Endometrial microvascular endothelial cells (primary cell): ENCODE measurements around the gene NDUFS7. TPM values are rescaled to one million over a fixed set of nuclear protein-coding genes. Genes with fewer than 3 reads are reported as not detected.

Experiments used
- in situ Hi-C: cut with HindIII; loops from 2 replicates; pipeline ENCODE4 v1.10.0; 2017; ENCODE audit warnings: low sequenced_read_pairs, low pct_unique_long_range_greater_than_20kb; ENCODE audit errors: inconsistent ontology term
- total RNA-seq: library from RNA; depleted of rRNA; stranded (reverse); fragments of >200 nt; gene quantifications from one replicate; pipeline ENCODE4 v1.2.3, GENCODE V29; 2015; ENCODE audit errors: inconsistent ontology term

The NDUFS7 gene
- total RNA-seq, 1 donor from 2014 or later, result 113 TPM

DNA sequence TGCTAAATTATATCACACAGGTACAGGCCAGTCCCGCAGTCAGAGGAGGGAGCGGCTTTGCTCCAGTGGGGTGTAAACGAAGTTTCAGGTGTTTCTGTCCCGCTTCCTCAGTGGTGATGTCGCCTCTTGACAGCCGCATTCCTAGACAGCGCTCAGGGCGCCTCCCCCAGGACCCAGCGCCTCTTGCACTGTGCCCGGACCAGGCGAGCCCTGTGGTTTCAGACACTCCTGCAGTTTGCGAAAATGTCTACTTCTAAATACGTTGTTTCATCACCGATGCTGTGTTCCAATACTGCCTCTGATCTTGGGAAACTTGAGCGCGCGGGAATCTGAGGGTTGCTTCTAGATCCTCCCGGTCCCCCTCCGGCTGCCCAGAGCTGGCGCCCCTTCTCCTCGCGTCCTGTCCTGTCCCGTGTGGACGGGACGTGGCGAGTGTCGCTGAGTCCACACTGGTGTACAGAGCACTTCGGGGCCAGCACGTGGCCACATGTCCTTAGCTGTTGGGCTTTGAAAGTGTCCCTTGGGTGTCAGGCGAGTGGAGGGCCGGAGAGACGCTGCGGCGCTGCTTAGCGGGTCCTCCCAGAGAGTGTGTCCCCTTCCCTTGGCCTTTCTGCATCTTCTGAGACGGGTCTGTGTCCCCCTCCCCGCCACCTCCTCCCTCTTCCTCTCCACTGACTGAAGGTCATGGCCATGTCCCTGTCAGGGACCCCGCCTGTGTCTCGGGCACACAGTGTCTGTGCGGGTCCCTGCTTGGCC lies 39.9 kb downstream of the NDUFS7 start:
- in situ Hi-C loops, result no loop called here

DNA sequence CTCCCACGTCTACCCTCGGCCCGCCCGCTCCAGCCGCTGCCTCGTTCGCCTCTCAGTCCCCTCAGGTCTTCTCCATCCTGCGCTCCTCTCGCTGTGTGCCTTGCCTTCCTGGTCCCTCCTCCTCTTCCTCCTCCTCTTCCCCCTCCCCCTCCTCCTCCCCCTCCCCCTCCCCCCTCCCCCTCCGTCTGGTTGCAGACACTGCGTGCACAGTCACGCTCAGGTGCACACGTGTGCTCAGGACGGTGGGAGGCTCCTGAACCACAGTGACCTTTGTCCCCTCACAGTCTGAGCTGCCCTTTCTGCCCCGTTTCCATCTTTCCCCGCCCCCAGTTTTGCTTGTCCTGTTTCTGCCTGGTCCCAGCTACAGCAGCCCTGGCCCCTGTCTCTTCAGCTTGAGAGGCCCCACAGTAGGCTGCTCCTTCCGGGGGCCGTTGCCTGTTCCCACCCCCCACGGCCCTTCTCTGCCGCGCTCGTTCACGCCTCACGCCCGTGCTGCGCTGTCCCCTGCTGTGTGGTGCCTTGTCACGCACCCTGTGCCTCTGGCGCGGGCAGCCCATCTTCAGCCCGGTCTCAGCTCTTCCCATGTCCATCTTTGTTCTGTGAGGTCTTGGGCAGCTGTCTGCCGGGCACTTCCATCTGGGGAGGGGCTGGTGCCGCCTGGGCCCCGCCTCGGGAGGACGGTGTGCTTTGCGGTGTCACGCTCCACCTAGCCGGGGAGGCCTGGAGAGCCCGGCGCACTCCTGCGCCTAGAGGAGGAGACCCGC lies 40.7 kb downstream of the NDUFS7 start:
- in situ Hi-C loops, result no loop called here

DNA sequence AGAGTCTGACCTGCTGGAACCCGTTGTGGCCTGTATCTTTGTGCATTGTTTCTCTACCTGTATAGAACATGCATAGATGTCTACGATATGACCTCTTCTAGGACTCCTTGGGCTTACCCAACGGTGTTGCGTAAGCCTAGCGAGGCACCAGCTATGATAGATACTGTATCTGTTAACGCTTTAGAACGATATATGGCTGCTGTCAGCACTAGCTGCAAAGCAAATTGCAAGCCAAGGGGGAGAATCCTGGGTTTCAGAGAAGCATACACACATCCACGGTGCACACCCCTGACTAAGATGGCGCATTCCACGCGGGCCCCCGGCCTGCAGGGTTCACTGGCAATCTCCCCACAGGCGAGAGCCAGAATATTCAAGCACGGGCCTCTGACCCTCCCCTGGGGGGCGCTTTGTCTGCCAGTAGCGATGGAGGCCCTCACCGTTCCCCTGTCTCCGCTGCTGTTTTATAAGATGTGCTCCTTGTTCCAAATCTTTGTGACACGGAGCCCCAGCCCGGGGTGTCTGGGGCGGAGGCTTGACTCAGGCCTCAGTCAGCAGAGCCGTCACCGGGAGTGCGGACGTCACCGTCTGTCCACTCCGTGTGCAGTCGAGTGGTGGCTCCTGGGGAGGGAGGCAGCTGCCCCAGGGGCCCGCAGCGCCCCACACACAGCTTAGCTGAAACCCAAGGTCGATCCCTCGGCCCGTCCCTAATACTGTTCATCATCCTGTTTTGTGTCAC lies 41.6 kb downstream of the NDUFS7 start:
- in situ Hi-C loops, result no loop called here

DNA sequence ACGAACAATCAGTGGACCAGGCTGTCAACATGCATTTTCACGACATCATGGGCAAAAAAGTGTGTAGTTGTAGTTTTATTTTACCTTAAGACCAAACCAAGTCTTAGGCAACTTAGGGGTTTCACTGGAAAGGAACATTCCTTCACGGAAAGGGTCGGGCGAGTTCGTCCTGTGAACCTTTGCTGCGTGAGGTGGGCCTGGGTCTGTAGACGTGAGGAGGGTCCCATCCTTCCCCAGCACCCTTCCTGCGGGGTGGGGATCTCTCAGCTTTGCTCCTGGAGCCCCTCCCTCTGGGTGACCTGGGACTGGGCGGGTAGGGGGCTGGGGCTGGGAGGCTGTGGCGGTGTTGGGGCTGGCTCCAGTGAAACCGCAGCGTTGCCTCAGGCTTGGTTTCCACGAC lies 42.2 kb downstream of the NDUFS7 start:
- in situ Hi-C loops, result no loop called here

DNA sequence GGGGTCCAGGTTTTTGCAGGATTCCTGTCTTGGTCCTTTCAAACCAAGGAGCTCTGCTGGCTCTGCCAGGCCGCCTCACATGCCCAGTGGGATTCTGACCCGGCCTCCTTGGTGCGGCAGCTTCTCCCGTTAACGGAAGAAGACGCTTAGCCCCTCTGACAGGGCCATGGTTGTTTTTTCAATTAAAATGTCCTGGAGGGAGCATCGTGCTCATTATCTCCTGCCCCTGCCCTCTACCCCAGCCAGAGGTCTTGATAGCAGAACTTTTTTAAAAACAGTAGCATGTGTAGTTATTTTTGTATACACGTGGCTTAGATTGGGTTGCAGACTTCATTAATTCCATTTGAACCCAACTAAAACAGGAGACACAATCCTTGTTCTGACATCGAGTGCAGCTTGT lies 43.0 kb downstream of the NDUFS7 start:
- in situ Hi-C loops, result no loop called here

DNA sequence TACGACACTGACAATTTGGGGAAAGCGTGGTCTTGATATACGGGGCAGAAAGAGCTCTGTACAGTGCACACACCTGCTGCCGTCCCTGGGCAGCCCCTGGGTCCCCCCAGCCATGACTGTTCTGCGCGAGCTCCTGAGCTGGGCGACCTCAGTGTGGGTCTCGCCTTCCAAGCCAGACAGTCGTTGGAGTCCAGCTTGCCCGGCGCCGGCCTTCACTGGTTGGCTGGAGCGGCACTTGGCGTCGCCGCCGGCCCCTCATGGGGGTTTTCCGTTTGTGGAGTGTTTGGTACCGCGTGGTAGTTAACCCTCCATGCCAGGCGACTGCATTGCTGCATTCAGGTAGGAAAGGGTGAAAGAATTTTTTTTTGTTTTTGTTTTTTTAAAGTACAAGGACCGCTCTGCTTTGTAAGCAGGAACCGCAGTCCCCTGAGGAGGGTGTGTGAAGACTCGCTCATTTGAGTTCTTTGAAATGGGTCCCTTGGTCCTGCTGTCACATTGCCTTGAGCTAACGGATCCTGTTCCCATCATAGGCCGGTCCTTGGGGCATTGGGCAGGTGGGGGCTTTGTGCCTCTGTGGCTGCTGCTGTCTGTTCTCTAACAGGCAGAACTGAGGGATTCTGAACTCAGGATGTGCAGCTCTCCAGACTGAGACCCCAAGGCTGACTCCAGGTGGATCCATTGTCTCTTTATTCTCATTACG lies 43.7 kb downstream of the NDUFS7 start:
- in situ Hi-C loops, result no loop called here

DNA sequence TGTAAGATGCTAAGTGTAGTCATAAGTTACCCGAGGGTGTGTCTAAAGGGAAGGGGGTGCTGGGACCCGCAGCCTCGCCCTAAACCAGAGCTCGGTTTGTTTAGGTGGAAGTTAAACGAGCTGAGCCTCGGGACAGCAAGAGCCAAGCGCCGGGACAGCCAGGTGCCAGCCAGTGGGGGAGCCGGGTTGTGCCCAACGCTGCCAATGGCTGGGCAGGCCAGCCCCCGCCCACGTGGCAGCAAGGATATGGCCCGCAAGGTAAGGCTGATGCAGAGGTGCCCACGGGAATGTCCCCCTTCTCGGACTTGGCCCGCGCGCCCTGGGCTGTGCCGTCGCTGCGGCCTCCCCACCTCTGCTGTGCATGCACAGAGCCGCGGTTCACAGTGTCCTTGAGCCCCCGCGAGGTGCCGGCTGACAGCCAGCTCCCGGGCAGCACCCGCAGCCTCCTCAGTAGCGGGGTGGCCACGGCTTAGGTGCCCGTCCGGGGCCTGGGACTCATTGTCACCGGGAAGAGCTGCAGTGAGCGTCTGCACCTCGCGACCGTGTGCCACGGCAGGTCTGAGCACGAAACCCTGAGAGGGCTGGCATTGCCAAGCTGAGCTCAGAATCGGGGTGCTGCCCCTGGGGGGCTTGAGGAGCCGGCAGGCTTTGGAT lies 45.2 kb downstream of the NDUFS7 start:
- in situ Hi-C loops, result no loop called here

DNA sequence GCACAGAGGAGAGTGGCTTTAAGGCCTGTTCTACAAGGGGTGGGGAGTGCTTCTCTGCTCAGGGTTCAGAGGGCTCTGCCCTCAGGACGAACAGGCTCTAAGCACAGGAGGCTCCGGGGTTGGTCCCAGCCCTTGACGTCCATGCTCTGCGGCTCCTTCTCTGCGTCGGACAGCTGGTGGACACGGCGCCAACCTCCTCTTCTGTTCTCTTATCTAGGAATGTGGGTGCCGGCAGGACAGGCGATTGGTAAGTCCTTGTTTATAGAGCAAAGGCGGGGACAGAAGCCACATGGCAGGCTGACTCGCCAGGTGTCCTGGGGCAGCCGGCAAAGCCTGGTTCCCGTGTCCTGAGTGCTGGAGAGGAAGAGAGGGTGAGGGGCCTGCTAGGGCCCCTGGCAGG lies 46.0 kb downstream of the NDUFS7 start:
- in situ Hi-C loops, result no loop called here

DNA sequence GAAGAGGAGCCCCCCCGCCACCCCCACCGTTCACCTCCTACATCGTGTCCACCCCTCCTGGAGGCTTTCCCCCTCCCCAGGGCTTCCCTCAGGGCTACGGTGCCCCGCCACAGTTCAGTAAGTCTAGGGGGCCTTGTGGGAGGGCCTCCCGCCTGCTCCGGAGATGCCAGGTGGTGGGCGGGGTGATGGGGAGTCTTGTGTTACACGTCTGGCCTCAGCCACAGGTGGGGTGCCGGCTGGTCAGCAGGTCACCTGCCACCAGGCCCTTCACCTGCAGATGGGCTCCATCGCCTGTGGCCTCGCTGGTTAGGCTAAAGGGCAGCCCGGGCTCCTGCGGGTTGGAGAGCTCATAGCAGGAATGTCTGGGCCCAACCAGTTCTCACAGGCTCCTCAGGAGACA lies 46.5 kb downstream of the NDUFS7 start:
- in situ Hi-C loops, result no loop called here

DNA sequence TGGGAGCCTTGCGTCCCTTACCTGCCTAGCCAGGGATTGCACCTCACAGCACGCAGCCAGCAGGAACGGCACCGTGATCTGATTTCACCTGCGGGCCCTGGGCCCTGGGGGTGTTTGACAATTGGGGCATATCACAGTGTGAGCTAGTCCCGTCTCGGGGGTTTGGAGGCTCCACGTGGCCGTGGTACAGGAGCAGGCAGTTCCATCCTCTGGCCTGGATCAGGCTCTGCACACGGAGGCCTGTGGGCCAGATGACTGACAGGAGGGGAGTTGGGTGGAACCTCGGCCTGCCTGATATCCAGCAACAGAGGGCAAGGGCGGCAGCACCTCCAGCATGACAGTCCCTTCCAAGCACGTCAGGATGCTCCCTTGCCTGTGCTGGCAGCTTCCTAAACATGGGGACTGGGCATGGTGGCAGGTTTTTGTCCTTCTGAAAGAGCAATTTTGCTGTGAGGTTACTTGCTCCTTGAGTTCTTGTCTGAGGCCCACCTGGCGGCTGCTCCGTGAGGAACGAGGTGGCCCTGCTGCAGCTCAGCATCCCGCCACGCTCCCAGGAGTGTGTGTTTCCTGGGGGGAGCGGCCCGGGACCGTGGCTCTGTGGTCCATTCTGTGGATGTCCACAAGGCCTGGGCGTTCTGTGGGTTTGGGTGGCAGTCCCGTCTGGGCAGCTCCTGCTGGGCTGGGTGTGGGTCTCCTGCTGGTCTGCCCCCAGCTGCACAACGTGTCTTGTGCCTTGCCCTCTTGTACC lies 48.2 kb downstream of the NDUFS7 start:
- in situ Hi-C loops, result no loop called here

DNA sequence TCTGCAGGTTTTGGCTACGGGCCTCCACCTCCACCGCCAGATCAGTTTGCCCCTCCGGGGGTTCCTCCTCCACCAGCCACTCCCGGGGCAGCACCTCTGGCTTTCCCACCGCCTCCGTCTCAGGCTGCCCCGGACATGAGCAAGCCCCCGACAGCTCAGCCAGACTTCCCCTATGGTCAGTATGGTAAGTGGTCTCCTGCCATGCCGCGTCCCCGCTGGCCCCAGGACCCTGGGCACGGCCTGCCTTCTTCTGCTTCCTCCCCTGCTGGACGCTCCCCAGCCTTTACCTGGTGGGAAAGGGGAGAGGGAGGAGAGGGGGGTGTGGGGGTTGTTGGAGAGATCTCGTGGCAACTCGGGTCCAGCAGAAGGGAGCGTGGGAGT lies 48.8 kb downstream of the NDUFS7 start:
- in situ Hi-C loops, result no loop called here

DNA sequence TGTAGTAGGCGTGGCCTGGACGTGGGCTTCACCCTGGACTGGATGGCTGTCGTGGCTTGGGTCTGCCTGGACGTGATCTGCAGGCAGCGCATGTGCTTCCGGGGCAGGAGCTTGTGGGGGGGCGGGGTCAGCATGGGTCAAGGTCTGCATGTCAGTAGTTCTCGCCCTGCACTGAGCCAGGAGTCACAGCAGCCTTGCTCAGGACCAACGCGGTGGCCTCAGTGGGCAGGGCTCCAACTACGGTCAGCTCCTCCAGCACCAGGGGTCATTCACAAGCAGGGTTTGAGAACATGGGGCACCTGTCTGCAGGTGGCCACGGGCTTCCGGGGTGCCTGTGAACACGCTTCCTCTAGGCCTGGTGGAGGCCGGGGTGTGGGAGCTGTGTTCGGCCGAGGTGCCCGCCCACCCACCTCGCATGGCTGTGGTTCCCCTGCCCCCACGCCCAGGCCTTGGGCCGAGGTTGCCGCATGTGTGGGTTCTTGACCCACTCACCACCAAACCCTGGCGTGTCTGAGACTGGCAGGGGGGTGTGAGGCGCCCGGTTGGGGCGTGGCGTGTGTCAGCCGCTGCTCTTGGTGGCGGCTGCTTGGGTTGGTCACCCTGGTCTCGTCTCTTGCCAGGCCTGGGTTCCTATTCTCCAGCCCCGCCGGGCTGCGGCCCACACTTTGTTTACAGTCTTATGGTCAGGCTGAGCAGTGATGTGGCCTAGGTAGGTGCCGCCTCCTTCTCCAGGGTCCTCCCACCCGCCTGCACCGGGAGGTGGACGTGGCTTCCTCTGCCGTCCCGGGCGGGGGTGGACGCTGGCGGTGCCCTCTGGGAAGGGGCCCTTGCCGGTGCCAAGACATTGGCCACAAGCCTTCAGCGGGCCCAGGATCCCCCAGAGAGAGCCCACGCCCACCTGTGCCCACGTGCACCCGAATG lies 49.7 kb downstream of the NDUFS7 start:
- in situ Hi-C loops, result no loop called here

DNA sequence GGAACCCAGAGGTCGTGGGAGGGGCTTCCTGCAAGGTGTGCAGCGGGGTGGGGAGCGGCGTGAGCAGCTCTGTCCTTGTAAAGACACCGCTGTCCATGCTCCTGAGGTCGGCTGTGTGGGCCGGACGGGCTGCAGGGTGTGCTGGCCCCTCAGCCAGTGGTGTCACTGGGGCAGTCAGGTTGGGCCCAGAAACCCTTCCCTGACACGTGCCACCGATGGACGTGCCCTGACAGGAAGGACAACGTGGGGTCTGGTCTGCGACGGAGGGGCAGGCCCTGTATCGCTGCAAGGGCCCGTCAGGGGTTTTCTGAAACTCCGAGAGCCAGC lies 50.3 kb downstream of the NDUFS7 start:
- in situ Hi-C loops, result no loop called here

DNA sequence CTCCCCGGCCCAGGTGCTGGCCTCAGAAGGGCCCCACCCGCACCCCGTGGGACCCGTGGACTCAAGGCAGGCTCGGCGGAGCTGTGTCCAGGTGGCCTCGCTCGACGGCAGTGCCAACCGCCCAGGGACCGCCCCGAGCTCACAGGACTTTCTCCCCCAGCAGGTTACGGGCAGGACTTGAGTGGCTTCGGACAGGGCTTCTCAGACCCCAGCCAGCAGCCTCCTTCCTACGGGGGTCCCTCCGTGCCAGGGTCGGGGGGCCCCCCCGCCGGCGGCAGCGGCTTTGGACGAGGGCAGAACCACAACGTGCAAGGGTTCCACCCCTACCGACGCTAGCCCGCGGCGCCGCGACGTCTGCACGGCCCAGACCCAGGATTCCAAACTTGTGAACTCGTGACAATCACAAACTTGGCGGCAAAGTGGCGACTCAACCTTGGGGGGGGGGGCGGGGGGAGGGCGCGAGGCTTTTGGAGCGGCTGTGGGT lies 50.9 kb downstream of the NDUFS7 start:
- in situ Hi-C loops, result no loop called here

DNA sequence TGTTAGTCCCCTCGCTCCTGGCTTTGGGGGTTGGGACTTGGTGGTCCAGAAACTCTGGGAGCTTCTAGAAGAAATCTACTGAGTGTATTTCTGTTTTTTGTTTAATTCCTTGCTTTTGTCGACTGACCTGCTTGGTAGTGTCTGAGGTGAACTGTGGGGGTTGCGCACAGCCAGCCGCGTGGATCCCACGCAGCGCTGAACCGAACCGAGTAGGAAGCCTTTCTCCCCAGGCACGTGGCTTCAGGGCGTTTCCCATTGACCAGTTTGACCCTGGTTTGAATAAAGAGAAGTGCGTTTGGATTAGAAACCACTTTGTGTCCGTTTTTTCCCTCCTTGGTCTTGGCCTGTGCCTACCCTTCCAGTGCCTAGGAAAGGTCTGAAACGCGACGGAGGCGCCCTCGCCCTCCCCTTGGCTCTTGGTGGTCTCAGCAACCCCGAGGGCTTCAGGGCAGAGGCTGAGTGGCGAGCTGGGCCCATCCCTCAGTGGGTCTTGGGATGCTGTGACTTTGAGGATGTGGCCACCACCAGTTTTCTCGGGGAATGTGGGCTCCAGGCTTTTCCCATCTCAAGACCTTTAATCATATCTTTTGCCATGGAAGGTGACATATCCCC lies 51.8 kb downstream of the NDUFS7 start:
- in situ Hi-C loops, result no loop called here

DNA sequence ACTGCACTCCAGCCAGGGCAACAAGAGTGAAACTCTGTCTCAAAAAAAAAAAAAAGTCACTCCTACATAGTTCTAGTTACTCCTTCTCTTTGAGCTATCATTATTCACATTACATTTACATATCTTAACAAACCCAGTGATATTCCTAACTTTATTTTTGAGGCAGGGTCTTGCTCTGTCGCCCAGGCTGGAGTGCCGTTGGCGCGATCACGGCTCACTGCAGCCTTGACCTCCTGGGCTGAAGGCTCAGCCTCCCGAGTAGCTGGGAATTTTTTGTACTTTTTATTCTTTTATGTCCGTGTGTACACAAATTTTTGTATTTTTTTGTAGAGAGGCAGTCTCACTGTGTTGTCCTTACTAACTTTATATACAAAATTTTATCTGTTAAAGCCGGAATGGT lies 53.9 kb downstream of the NDUFS7 start:
- in situ Hi-C loops, result no loop called here
